ENCODE results near the gene CNOT2. TPM values are rescaled to one million over a fixed set of nuclear protein-coding genes. Genes with fewer than 3 reads are reported as not detected.
A peak's percentile ranks its signal among the peaks of the same experiment; 100 is the strongest.

Gene CNOT2
- total RNA-seq, 1 donor from 2014 or later = 67.2 TPM

GRCh38 chr12:70264067-70264867, 21.0 kb downstream of the CNOT2 start:
- FAIRE-seq = no peak
- no peak for DNase-seq (ENCODE audit: low read depth)

GRCh38 chr12:70265132-70265531, 21.9 kb downstream of the CNOT2 start:
- H3K27ac ChIP-seq (ENCODE audit: low read depth, low read length) = no peak overlapping the region
- Mint-ChIP-seq H3K27ac (ENCODE audit: unreplicated experiment) (no peak overlapping the region), H3K4me3 (ENCODE audit: unreplicated experiment) (no peak overlapping the region), H3K36me3 (ENCODE audit: low read depth, unreplicated experiment) (peaks cover 2% of the 10 kb centered on the region), H3K9me3 (ENCODE audit: unreplicated experiment) (no peaks in the 10 kb centered on the region), H3K4me1 (ENCODE audit: low read depth, unreplicated experiment) (peaks cover 15% of the 10 kb centered on the region), H3K27me3 (ENCODE audit: low read depth, unreplicated experiment) (no peaks in the 10 kb centered on the region)
- H3K9ac ChIP-seq (ENCODE audit: low read length) = no peak overlapping the region
- H3K4me2 ChIP-seq (ENCODE audit: low read length) = no peak overlapping the region
- no peak for DNase-seq (ENCODE audit: low read depth)
- no peaks in the 10 kb centered on the region for H3K27me3 ChIP-seq (ENCODE audit: insufficient read depth, low read length)
- no peak overlapping the region for H2AFZ ChIP-seq (ENCODE audit: low read depth, low read length)
- no peaks in the 10 kb centered on the region for H3K9me3 ChIP-seq (ENCODE audit: insufficient read depth, low read depth, low read length)
- H3K36me3 ChIP-seq (ENCODE audit: insufficient read depth, low read length) = no peaks in the 10 kb centered on the region
- TF ChIP-seq EZH2 (IDR thresholded peaks at IDR 0.05; ENCODE audit: insufficient read depth, low read length) (no peak), CTCF (IDR thresholded peaks at IDR 0.05; ENCODE audit: insufficient read depth, low read depth, low read length) (no peak)
- H3K4me1 ChIP-seq (ENCODE audit: insufficient read depth, low read length) = no peaks in the 10 kb centered on the region
- peaks cover 99% of the 10 kb centered on the region for H3K79me2 ChIP-seq (ENCODE audit: insufficient read depth, low read length)
- FAIRE-seq = no peak
- H4K20me1 ChIP-seq (ENCODE audit: insufficient read depth, low read length) = peaks cover 91% of the 10 kb centered on the region
- H3K4me3 ChIP-seq (ENCODE audit: insufficient read depth, low read depth, low read length) = no peak overlapping the region

More at GRCh38 chr12:70264067-70264867, 21.0 kb downstream of the CNOT2 start:
- Histone ChIP-seq H4K20me1 (ENCODE audit: insufficient read depth, low read length) (peaks cover 90% of the 10 kb centered on the region), H3K79me2 (ENCODE audit: insufficient read depth, low read length) (peaks cover 99% of the 10 kb centered on the region), H3K27ac (ENCODE audit: low read depth, low read length) (no peak overlapping the region), H3K9ac (ENCODE audit: low read length) (no peak overlapping the region), H3K9me3 (ENCODE audit: insufficient read depth, low read depth, low read length) (no peaks in the 10 kb centered on the region), H3K36me3 (ENCODE audit: insufficient read depth, low read length) (no peaks in the 10 kb centered on the region), H3K4me2 (ENCODE audit: low read length) (no peak overlapping the region), H3K4me3 (ENCODE audit: insufficient read depth, low read depth, low read length) (no peak overlapping the region), H3K4me1 (ENCODE audit: insufficient read depth, low read length) (no peaks in the 10 kb centered on the region), H3K27me3 (ENCODE audit: insufficient read depth, low read length) (no peaks in the 10 kb centered on the region), H2AFZ (ENCODE audit: low read depth, low read length) (no peak overlapping the region)
- H3K36me3 Mint-ChIP-seq (ENCODE audit: low read depth, unreplicated experiment) = peaks cover 2% of the 10 kb centered on the region
- no peak overlapping the region for H3K27ac Mint-ChIP-seq (ENCODE audit: unreplicated experiment)
- H3K4me1 Mint-ChIP-seq (ENCODE audit: low read depth, unreplicated experiment) = peaks cover 18% of the 10 kb centered on the region
- no peaks in the 10 kb centered on the region for H3K9me3 Mint-ChIP-seq (ENCODE audit: unreplicated experiment)
- no peaks in the 10 kb centered on the region for H3K27me3 Mint-ChIP-seq (ENCODE audit: low read depth, unreplicated experiment)
- H3K4me3 Mint-ChIP-seq (ENCODE audit: unreplicated experiment) = no peak overlapping the region
- TF ChIP-seq CTCF (IDR thresholded peaks at IDR 0.05; ENCODE audit: insufficient read depth, low read depth, low read length) = no peak
- TF ChIP-seq EZH2 (IDR thresholded peaks at IDR 0.05; ENCODE audit: insufficient read depth, low read length) = no peak

- no peaks in the 10 kb centered on the region for H3K9me3 ChIP-seq (ENCODE audit: insufficient read depth, low read depth, low read length)
- no peaks in the 10 kb centered on the region for H3K27me3 Mint-ChIP-seq (ENCODE audit: low read depth, unreplicated experiment)
- H3K9me3 Mint-ChIP-seq (ENCODE audit: unreplicated experiment) = no peaks in the 10 kb centered on the region
- H2AFZ ChIP-seq (ENCODE audit: low read depth, low read length) = no peak overlapping the region
- TF ChIP-seq EZH2 (IDR thresholded peaks at IDR 0.05; ENCODE audit: insufficient read depth, low read length) (no peak), CTCF (IDR thresholded peaks at IDR 0.05; ENCODE audit: insufficient read depth, low read depth, low read length) (no peak)
- H3K36me3 Mint-ChIP-seq (ENCODE audit: low read depth, unreplicated experiment) = peaks cover under 1% of the 10 kb centered on the region
- no peak overlapping the region for H3K27ac Mint-ChIP-seq (ENCODE audit: unreplicated experiment)
- no peaks in the 10 kb centered on the region for H3K4me1 ChIP-seq (ENCODE audit: insufficient read depth, low read length)
- H3K9ac ChIP-seq (ENCODE audit: low read length) = no peak overlapping the region
- FAIRE-seq (no peak), DNase-seq (ENCODE audit: low read depth) (peak; percentile 36)
- no peak overlapping the region for H3K4me2 ChIP-seq (ENCODE audit: low read length)
- H3K4me3 Mint-ChIP-seq (ENCODE audit: unreplicated experiment) = no peak overlapping the region
- peaks cover 15% of the 10 kb centered on the region for H3K4me1 Mint-ChIP-seq (ENCODE audit: low read depth, unreplicated experiment)
- H3K36me3 ChIP-seq (ENCODE audit: insufficient read depth, low read length) = no peaks in the 10 kb centered on the region
- peaks cover 100% of the 10 kb centered on the region for H3K79me2 ChIP-seq (ENCODE audit: insufficient read depth, low read length)
- H3K4me3 ChIP-seq (ENCODE audit: insufficient read depth, low read depth, low read length) = no peak overlapping the region
- peaks cover 98% of the 10 kb centered on the region for H4K20me1 ChIP-seq (ENCODE audit: insufficient read depth, low read length)
- H3K27ac ChIP-seq (ENCODE audit: low read depth, low read length) = no peak overlapping the region
- H3K27me3 ChIP-seq (ENCODE audit: insufficient read depth, low read length) = no peaks in the 10 kb centered on the region
These were observed 24.3 kb downstream of the CNOT2 start for GRCh38 chr12:70267550-70267949.

All from astrocyte (in vitro differentiated cells and primary cell).